Activated CD8-positive, alpha-beta T cell treated with anti-CD3 and anti-CD28 coated beads, Interleukin-2, amount 10 ng/mL, durations not matched to agents 7 days and 5 days (primary cell): ENCODE data around the gene SRSF9. TPM values are rescaled to one million over a fixed set of nuclear protein-coding genes. Genes with fewer than 3 reads are reported as not detected.
"Not testable (repeated sequence)": the region's sequence is repeated elsewhere in the genome, so short reads cannot be mapped to it uniquely, and the experiment has no call there.

Experiments
- ATAC-seq: fragments of 150-1000 bp; cut with Tn5 transposase; one replicate; pipeline ENCODE4 v1.10.0; 2021; ENCODE audit warnings: moderate library complexity
- CTCF ChIA-PET: fragments of 350-600 bp; sonication (Branson Sonifier 250); formaldehyde crosslinking; loops from one replicate; lab custom pipeline; 2021; ENCODE audit warnings: antibody characterized with exemption; lab: Charles Lee
- POLR2A ChIA-PET: fragments of 350-600 bp; sonication (Branson Sonifier 250); formaldehyde crosslinking; loops from one replicate; lab custom pipeline; 2021; ENCODE audit warnings: antibody characterized with exemption; lab: Charles Lee
- DNase-seq: peaks from one replicate; pipeline ENCODE4 v3.0.0-alpha.2; 2020
- H3K27ac Mint-ChIP-seq: one replicate; pipeline ENCODE4 v1.8.0; 2021; ENCODE audit warnings: mild to moderate bottlenecking, mixed read lengths
- H3K27me3 Mint-ChIP-seq: one replicate; pipeline ENCODE4 v1.8.0; 2021; ENCODE audit warnings: low read depth, mixed read lengths
- H3K36me3 Mint-ChIP-seq: one replicate; pipeline ENCODE4 v1.8.0; 2021; ENCODE audit warnings: low read depth, mixed read lengths
- H3K4me1 Mint-ChIP-seq: one replicate; pipeline ENCODE4 v1.8.0; 2021; ENCODE audit warnings: low read depth, mixed read lengths
- H3K4me3 Mint-ChIP-seq: one replicate; pipeline ENCODE4 v1.8.0; 2021; ENCODE audit warnings: mild to moderate bottlenecking, mixed read lengths
- H3K9me3 Mint-ChIP-seq: one replicate; pipeline ENCODE4 v1.8.0; 2022; ENCODE audit warnings: mixed read lengths; ENCODE audit not compliant: insufficient read depth
- total RNA-seq, 2 experiments: library from RNA; stranded (reverse); gene quantifications; one replicate each; pipeline ENCODE4 v1.2.3, GENCODE V29; 2021

The SRSF9 gene
- total RNA-seq, 2 experiments from 2014 or later, result 199 to 219 TPM

GRCh38 chr12:120466560-120467315 is 2.8 kb downstream of the SRSF9 start:
- peaks cover 40% of the 10 kb centered on the region for H3K4me1 Mint-ChIP-seq
- no peak overlapping the region for H3K4me3 Mint-ChIP-seq
- H3K27me3 Mint-ChIP-seq, result no peaks in the 10 kb centered on the region
- ATAC-seq (no peak), DNase-seq (peak; percentile 60)
- no peaks in the 10 kb centered on the region for H3K9me3 Mint-ChIP-seq
- H3K36me3 Mint-ChIP-seq, result peaks cover 58% of the 10 kb centered on the region
- H3K27ac Mint-ChIP-seq, result no peak overlapping the region
- CTCF ChIA-PET, result interaction anchor here (0.6 to 4.7 kb wide), 21 partner anchors 9 to 131 kb away, joined by 3 to 27 read pairs (median 6); partner anchors contain the start of genes DYNLL1, GATC and TRIAP1
- POLR2A ChIA-PET, result interaction anchor here (0.7 to 0.8 kb wide), 3 partner anchors 11 to 102 kb away, joined by 3 to 7 read pairs (median 3); no protein-coding TSS in a partner anchor

- Mint-ChIP-seq H3K27me3 (no peaks in the 10 kb centered on the region), H3K9me3 (no peaks in the 10 kb centered on the region), H3K4me1 (peaks cover 33% of the 10 kb centered on the region), H3K27ac (no peak overlapping the region), H3K36me3 (peaks cover 63% of the 10 kb centered on the region), H3K4me3 (no peak overlapping the region)
- ChIA-PET CTCF (interaction anchor here (0.8 to 4.7 kb wide), 16 partner anchors 9 to 109 kb away, joined by 3 to 27 read pairs (median 6); partner anchors contain the start of genes GATC and TRIAP1), POLR2A (interaction anchor here (0.8 kb wide), 1 partner anchor 36 kb away, joined by 3 read pairs; no protein-coding TSS in a partner anchor)
- ATAC-seq (no peak), DNase-seq (no peak)
Observed at GRCh38 chr12:120465756-120466155, 3.8 kb downstream of the SRSF9 start.

GRCh38 chr12:120463712-120464111 is 5.8 kb downstream of the SRSF9 start:
- ChIA-PET POLR2A (interaction anchor here (0.6 to 1.1 kb wide), 3 partner anchors 10 to 118 kb away, joined by 3 read pairs; partner anchors contain the start of gene POP5), CTCF (interaction anchor here (0.8 to 2.1 kb wide), 7 partner anchors 7 to 161 kb away, joined by 3 to 7 read pairs (median 3); partner anchors contain the start of gene SIRT4)
- DNase-seq (no peak), ATAC-seq (no peak)
- Mint-ChIP-seq H3K27me3 (no peaks in the 10 kb centered on the region), H3K27ac (no peak overlapping the region), H3K4me1 (peaks cover 26% of the 10 kb centered on the region), H3K4me3 (no peak overlapping the region), H3K36me3 (peaks cover 81% of the 10 kb centered on the region), H3K9me3 (no peaks in the 10 kb centered on the region)

GRCh38 chr12:120462099-120462640 is 7.4 kb downstream of the SRSF9 start:
- DNase-seq (no peak), ATAC-seq (no peak)
- Mint-ChIP-seq H3K4me3 (no peak overlapping the region), H3K36me3 (peaks cover 75% of the 10 kb centered on the region), H3K27ac (no peak overlapping the region), H3K4me1 (peaks cover 15% of the 10 kb centered on the region), H3K27me3 (no peaks in the 10 kb centered on the region), H3K9me3 (no peaks in the 10 kb centered on the region)
- POLR2A ChIA-PET, result interaction anchor here (0.8 kb wide), 1 partner anchor 16 kb away, joined by 4 read pairs; the partner anchor contains the start of genes GATC and TRIAP1
- CTCF ChIA-PET, result interaction anchor here (1.3 to 1.6 kb wide), 2 partner anchors 9 to 22 kb away, joined by 3 to 6 read pairs; no protein-coding TSS in a partner anchor

GRCh38 chr12:120460157-120460556 is 9.4 kb downstream of the SRSF9 start:
- Mint-ChIP-seq H3K27ac (no peak overlapping the region), H3K27me3 (no peaks in the 10 kb centered on the region), H3K4me3 (no peak overlapping the region), H3K9me3 (no peaks in the 10 kb centered on the region), H3K4me1 (no peaks in the 10 kb centered on the region), H3K36me3 (peaks cover 77% of the 10 kb centered on the region)
- ATAC-seq (no peak), DNase-seq (no peak)
- POLR2A ChIA-PET, result no interaction called here
- CTCF ChIA-PET, result interaction anchor here (1.2 to 3.2 kb wide), 2 partner anchors 9 to 19 kb away, joined by 4 to 17 read pairs; partner anchors contain the start of gene SRSF9

- H3K4me1 Mint-ChIP-seq, result no peaks in the 10 kb centered on the region
- POLR2A ChIA-PET, result no interaction called here
- no peak for DNase-seq
- H3K9me3 Mint-ChIP-seq, result no peaks in the 10 kb centered on the region
- no peak for ATAC-seq
- H3K27me3 Mint-ChIP-seq, result no peaks in the 10 kb centered on the region
- CTCF ChIA-PET, result interaction anchor here (0.7 to 4.0 kb wide), 10 partner anchors 9 to 133 kb away, joined by 3 to 18 read pairs (median 7); partner anchors contain the start of genes COX6A1, GATC, SRSF9 and TRIAP1
- H3K36me3 Mint-ChIP-seq, result peaks cover 63% of the 10 kb centered on the region
- H3K4me3 Mint-ChIP-seq, result no peak overlapping the region
- H3K27ac Mint-ChIP-seq, result no peak overlapping the region
Observed at GRCh38 chr12:120457133-120457532, 12.4 kb downstream of the SRSF9 start.

- H3K4me3 Mint-ChIP-seq, result no peak overlapping the region
- ChIA-PET CTCF (interaction anchor here (1.4 to 2.9 kb wide), 3 partner anchors 12 to 15 kb away, joined by 4 to 18 read pairs (median 10); partner anchors contain the start of gene SRSF9), POLR2A (interaction anchor here (0.6 kb wide), 1 partner anchor 11 kb away, joined by 7 read pairs; no protein-coding TSS in a partner anchor)
- ATAC-seq (no peak), DNase-seq (no peak)
- H3K9me3 Mint-ChIP-seq, result no peaks in the 10 kb centered on the region
- no peaks in the 10 kb centered on the region for H3K27me3 Mint-ChIP-seq
- H3K27ac Mint-ChIP-seq, result no peak overlapping the region
- peaks cover 56% of the 10 kb centered on the region for H3K36me3 Mint-ChIP-seq
- no peaks in the 10 kb centered on the region for H3K4me1 Mint-ChIP-seq
Observed at GRCh38 chr12:120455302-120455701, 14.2 kb downstream of the SRSF9 start.

GRCh38 chr12:120453977-120454376 is 15.6 kb downstream of the SRSF9 start:
- H3K9me3 Mint-ChIP-seq, result no peaks in the 10 kb centered on the region
- peaks cover 4% of the 10 kb centered on the region for H3K4me1 Mint-ChIP-seq
- POLR2A ChIA-PET, result interaction anchor here (0.8 to 1.0 kb wide), 2 partner anchors 9 to 162 kb away, joined by 3 to 4 read pairs; partner anchors contain the start of gene RNU4-2
- peaks cover 49% of the 10 kb centered on the region for H3K36me3 Mint-ChIP-seq
- ATAC-seq, result peak; percentile 83
- H3K4me3 Mint-ChIP-seq, result no peak overlapping the region
- CTCF ChIA-PET, result interaction anchor here (0.6 to 2.9 kb wide), 8 partner anchors 9 to 226 kb away, joined by 3 to 18 read pairs (median 9); partner anchors contain the start of genes COX6A1 and SRSF9
- DNase-seq, result peak; percentile 46
- H3K27me3 Mint-ChIP-seq, result no peaks in the 10 kb centered on the region
- no peak overlapping the region for H3K27ac Mint-ChIP-seq

GRCh38 chr12:120453060-120453750 is 16.3 kb downstream of the SRSF9 start:
- H3K27ac Mint-ChIP-seq, result no peak overlapping the region
- ChIA-PET POLR2A (interaction anchor here (0.8 to 1.0 kb wide), 2 partner anchors 10 to 161 kb away, joined by 3 to 4 read pairs; partner anchors contain the start of gene RNU4-2), CTCF (interaction anchor here (0.6 to 2.6 kb wide), 8 partner anchors 10 to 225 kb away, joined by 3 to 12 read pairs (median 7); partner anchors contain the start of genes COX6A1 and SRSF9)
- ATAC-seq (no peak), DNase-seq (no peak)
- no peaks in the 10 kb centered on the region for H3K9me3 Mint-ChIP-seq
- H3K4me3 Mint-ChIP-seq, result no peak overlapping the region
- H3K27me3 Mint-ChIP-seq, result no peaks in the 10 kb centered on the region
- H3K4me1 Mint-ChIP-seq, result peaks cover 5% of the 10 kb centered on the region
- H3K36me3 Mint-ChIP-seq, result peaks cover 47% of the 10 kb centered on the region

GRCh38 chr12:120452524-120452923 is 17.0 kb downstream of the SRSF9 start:
- POLR2A ChIA-PET, result interaction anchor here (0.9 kb wide), 1 partner anchor 11 kb away, joined by 3 read pairs; no protein-coding TSS in a partner anchor
- not testable (repeated sequence) for ATAC-seq, H3K9me3 Mint-ChIP-seq, H3K27me3 Mint-ChIP-seq, H3K27ac Mint-ChIP-seq, DNase-seq, H3K4me3 Mint-ChIP-seq
- CTCF ChIA-PET, result interaction anchor here (1.4 to 2.2 kb wide), 4 partner anchors 12 to 16 kb away, joined by 6 to 12 read pairs (median 9); partner anchors contain the start of genes COX6A1 and SRSF9
- H3K36me3 Mint-ChIP-seq, result peaks cover 51% of the 10 kb centered on the region
- H3K4me1 Mint-ChIP-seq, result peaks cover 12% of the 10 kb centered on the region
